Tibial nerve (tissue), 4 donors: Measurements from ENCODE around the gene KIRREL3. TPM values are rescaled to one million over a fixed set of nuclear protein-coding genes. Genes with fewer than 3 reads are reported as not detected.

ENCODE experiments used
- DNase-seq, 2 donors: peaks; one replicate each; pipeline ENCODE4 v3.0.0-alpha.2; 2019; ENCODE audit warnings: low spot score in 2 of 2
- H3K27ac ChIP-seq, 4 donors: fragments of 200-600 bp; sonication (generic) in 3 of 4; one replicate each; pipeline ENCODE4 v1.5.1; 2017 to 2019; ENCODE audit warnings: mild to moderate bottlenecking in 1 of 4
- H3K27me3 ChIP-seq, 2 donors: fragments of 200-600 bp; sonication (generic) in 1 of 2; one replicate each; pipeline versions ENCODE4 v1.5.1 to v1.6.0; 2017 to 2019
- H3K36me3 ChIP-seq, 3 donors: fragments of 200-600 bp; sonication (generic); one replicate each; pipeline ENCODE4 v1.5.1; 2018 to 2019
- H3K4me1 ChIP-seq, 4 donors: fragments of 200-600 bp; sonication (generic) in 3 of 4; one replicate each; pipeline ENCODE4 v1.5.1; 2017 to 2019
- H3K4me3 ChIP-seq, 4 donors: fragments of 200-600 bp; sonication (generic) in 3 of 4; one replicate each; pipeline ENCODE4 v1.5.1; 2017 to 2019; ENCODE audit warnings: mild to moderate bottlenecking in 1 of 4, moderate library complexity in 1 of 4
- H3K9me3 ChIP-seq, 4 donors: fragments of 200-600 bp; sonication (generic) in 3 of 4; one replicate each; pipeline ENCODE4 v1.5.1; 2017 to 2019
- EP300 ChIP-seq, 2 donors: sonication (generic); formaldehyde crosslinking; IDR thresholded peaks; one replicate each; pipeline ENCODE4 v1.6.1; 2017; ENCODE audit warnings: antibody characterized with exemption in 2 of 2, mild to moderate bottlenecking in 1 of 2
- POLR2A ChIP-seq, 2 donors: fragments of 450-650 bp; IDR thresholded peaks; one replicate each; pipeline ENCODE4 v1.6.1; 2017; ENCODE audit warnings: antibody characterized with exemption in 2 of 2, mild to moderate bottlenecking in 2 of 2, moderate library complexity in 2 of 2
- WGBS, 2 donors: methylation state at CpG; one replicate each; pipeline ENCODE4 v1.1.5; 2018; 5-methylcytosine and 5-hydroxymethylcytosine counted together
- total RNA-seq, 4 donors: library from RNA; depleted of rRNA; stranded (reverse); fragments of >200 nt; gene quantifications; one replicate each; pipeline ENCODE4 v1.1.0, GENCODE V29; 2016
- TF ChIP-seq, protein P1 (sequence below), 5 experiments: fragments of 200-600 bp in 3 of 5; fragments of 450-650 bp in 2 of 5; sonication (generic) in 3 of 5; IDR thresholded peaks; one replicate each; pipeline ENCODE4 v1.5.1; 2016 to 2019; ENCODE audit warnings: antibody characterized with exemption in 5 of 5, mild to moderate bottlenecking in 3 of 5, moderate library complexity in 2 of 5

KIRREL3 gene
- total RNA-seq, 4 donors from 2014 or later, result not detected

DNA sequence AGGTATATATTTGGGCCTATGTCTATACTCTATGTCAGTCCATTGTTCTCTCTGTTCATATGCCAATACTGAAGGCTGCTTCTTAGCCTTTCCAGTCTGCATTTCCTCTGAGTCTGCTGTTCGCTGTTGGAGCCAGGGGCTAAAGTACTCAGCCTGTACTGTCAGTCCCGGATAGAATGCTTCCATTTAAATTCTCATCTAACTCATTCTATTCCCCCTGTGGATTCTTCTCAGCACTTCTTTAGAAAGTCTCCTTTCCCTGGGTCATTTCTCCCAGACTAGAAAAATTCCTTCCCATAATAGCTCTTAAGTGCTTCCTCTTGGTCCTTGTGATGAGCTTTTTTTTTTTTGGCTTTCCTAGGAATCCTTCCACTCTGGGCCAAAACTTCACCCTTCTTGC, 293.1 kb downstream of the KIRREL3 start:
- Histone ChIP-seq H3K36me3 (no peaks in the 10 kb centered on the region), H3K27me3 (no peaks in the 10 kb centered on the region), H3K9me3 (no peaks in the 10 kb centered on the region), H3K4me1 (no peaks in the 10 kb centered on the region), H3K27ac (no peak overlapping the region), H3K4me3 (no peak overlapping the region)
- WGBS, 2 donors, result 51 to 56% methylated on average over 2 of the region's 2 CpGs
- DNase-seq, result no peak
- TF ChIP-seq EP300 (IDR thresholded peaks at IDR 0.05), result no peak
- TF ChIP-seq, protein P1, sequence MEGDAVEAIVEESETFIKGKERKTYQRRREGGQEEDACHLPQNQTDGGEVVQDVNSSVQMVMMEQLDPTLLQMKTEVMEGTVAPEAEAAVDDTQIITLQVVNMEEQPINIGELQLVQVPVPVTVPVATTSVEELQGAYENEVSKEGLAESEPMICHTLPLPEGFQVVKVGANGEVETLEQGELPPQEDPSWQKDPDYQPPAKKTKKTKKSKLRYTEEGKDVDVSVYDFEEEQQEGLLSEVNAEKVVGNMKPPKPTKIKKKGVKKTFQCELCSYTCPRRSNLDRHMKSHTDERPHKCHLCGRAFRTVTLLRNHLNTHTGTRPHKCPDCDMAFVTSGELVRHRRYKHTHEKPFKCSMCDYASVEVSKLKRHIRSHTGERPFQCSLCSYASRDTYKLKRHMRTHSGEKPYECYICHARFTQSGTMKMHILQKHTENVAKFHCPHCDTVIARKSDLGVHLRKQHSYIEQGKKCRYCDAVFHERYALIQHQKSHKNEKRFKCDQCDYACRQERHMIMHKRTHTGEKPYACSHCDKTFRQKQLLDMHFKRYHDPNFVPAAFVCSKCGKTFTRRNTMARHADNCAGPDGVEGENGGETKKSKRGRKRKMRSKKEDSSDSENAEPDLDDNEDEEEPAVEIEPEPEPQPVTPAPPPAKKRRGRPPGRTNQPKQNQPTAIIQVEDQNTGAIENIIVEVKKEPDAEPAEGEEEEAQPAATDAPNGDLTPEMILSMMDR (IDR thresholded peaks at IDR 0.05), result no peak

DNA sequence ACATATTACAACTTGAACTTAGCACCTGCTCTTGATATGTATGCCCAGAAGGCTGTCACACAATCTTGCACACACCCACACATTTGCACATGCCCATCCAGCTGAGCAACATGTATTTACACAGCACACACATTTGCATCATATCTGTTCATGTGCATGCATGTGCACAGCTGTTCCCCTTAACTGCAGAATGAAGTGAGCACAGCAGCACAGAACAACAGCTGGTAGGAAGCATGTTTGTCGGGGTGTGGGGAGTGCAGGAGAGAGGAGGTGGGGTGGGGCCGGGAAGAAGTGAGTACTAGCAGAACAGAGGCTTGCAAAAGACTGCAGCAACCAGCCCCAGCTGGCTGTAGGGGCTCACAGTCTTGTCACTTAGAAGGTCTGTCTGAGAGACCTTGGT, 296.5 kb downstream of the KIRREL3 start:
- WGBS, 2 donors, result 53 to 59% methylated on average over 2 of the region's 2 CpGs
- no peaks in the 10 kb centered on the region for H3K9me3 ChIP-seq
- TF ChIP-seq, protein P1 (IDR thresholded peaks at IDR 0.05), result no peak
- TF ChIP-seq POLR2A (IDR thresholded peaks at IDR 0.05) (no peak), EP300 (IDR thresholded peaks at IDR 0.05) (no peak)

DNA sequence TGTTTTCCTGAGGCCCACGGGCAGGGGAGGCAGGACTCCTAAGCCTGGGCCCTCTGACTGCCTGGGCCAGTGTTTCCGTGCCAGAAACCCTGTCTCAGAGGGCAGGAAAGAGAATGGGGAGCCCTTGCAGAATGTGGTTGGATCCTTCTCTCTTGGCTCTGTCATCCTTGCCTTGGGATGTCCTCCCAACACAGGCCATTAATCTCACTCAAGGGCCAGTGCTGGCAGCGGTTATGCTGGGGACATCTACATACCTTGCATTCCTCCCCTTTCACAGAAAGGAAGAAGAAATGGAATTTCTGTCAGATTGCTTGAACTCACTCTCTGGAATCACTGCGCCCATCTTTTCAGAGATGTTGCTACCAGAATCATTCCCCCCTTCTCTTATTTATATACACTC, 296.9 kb downstream of the KIRREL3 start:
- no peak for TF ChIP-seq EP300 (IDR thresholded peaks at IDR 0.05)
- no peak for TF ChIP-seq POLR2A (IDR thresholded peaks at IDR 0.05)
- TF ChIP-seq, protein P1 (IDR thresholded peaks at IDR 0.05), result no peak
- Histone ChIP-seq H3K4me3 (no peak overlapping the region), H3K27ac (no peak overlapping the region), H3K4me1 (no peaks in the 10 kb centered on the region), H3K36me3 (no peaks in the 10 kb centered on the region), H3K9me3 (no peaks in the 10 kb centered on the region), H3K27me3 (no peaks in the 10 kb centered on the region)
- 55 to 57% methylated on average over 4 of the region's 4 CpGs for WGBS, 2 donors
- no peak for DNase-seq

More for the DNA sequence above, 296.5 kb downstream of the KIRREL3 start:
- Histone ChIP-seq H3K27me3 (no peaks in the 10 kb centered on the region), H3K36me3 (no peaks in the 10 kb centered on the region), H3K27ac (no peak overlapping the region), H3K4me1 (no peaks in the 10 kb centered on the region), H3K4me3 (no peak overlapping the region)
- DNase-seq, result no peak

DNA sequence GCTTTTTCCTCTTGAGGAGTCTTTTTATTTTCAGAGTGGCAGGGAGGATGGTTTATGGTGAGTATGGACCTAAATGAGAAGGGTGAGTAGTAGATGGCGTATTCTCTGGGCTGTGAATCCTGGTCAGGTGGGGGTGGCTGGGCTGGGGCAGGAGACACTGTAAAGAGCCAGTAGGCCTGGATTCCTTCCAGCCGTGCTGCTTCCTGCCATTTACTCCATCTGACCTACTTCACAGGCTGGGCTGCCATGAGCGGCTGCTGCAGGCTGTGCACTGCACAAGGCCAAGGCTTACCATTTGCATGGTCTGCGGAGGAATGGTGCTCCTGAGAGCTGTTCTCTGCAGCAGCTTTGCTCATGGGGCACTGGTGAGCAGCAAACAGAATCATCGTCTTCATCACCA, 297.6 kb downstream of the KIRREL3 start:
- no peak for DNase-seq
- Histone ChIP-seq H3K4me3 (no peak overlapping the region), H3K4me1 (no peaks in the 10 kb centered on the region), H3K27ac (no peak overlapping the region), H3K27me3 (no peaks in the 10 kb centered on the region), H3K9me3 (no peaks in the 10 kb centered on the region), H3K36me3 (no peaks in the 10 kb centered on the region)
- no peak for TF ChIP-seq EP300 (IDR thresholded peaks at IDR 0.05)
- WGBS, 2 donors, result 78 to 89% methylated on average over 5 of the region's 5 CpGs

DNA sequence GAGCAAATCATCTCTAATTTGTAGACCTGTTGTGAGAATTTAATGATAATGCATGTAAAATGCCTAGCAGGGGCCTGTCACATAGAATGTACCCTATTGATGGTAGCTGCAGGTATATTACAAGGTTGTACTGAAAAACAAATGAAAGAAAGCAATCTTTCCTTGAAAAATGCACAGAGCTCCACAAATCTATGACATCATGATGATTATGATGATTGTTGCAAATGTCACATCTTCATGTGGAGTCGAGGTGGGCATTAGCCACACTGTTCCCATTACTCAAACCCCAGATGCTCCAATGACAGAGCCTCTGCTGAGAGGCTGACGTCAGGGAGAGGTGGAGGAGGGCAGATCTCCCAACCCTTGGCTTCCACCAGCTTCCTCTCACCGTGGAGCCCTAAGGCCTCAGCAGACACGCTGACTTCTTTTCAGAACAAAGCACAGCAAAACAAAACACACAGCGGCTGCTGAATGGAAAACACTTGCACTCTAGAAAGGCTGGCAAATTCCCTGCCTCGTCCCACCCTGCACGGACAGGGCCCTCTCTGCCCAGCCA, 298.3 kb downstream of the KIRREL3 start:
- H3K4me1 ChIP-seq, result no peaks in the 10 kb centered on the region
- no peaks in the 10 kb centered on the region for H3K9me3 ChIP-seq
- H3K36me3 ChIP-seq, result no peaks in the 10 kb centered on the region
- TF ChIP-seq POLR2A (IDR thresholded peaks at IDR 0.05) (no peak), EP300 (IDR thresholded peaks at IDR 0.05) (no peak)
- TF ChIP-seq, protein P1 (IDR thresholded peaks at IDR 0.05), result no peak
- 59 to 64% methylated on average over 7 of the region's 7 CpGs for WGBS, 2 donors
- H3K4me3 ChIP-seq, result no peak overlapping the region
- DNase-seq, result no peak
- no peak overlapping the region for H3K27ac ChIP-seq
- H3K27me3 ChIP-seq, result no peaks in the 10 kb centered on the region

DNA sequence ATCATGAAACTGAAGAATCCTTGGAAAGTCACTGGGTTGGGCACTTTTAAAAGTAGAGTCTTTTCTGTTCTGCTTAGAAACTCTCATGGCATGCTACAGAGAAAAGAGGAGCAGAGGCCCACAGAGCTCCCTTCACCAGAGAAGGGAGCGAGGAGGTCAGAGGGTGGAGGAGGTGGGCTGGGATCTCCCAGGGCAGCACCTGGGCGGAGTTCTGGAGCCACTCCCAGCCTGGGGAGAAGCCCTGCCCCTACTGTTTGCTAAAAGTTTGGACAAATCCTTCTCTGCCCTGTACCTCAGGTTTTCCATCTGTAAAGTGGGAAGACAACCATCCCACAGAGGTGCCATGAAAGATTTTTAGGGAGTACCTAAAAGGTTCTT, 299.1 kb downstream of the KIRREL3 start:
- Histone ChIP-seq H3K27me3 (no peaks in the 10 kb centered on the region), H3K27ac (peak overlapping the region in 1 of 4 donors; percentile 26), H3K36me3 (no peaks in the 10 kb centered on the region), H3K4me3 (no peak overlapping the region), H3K9me3 (no peaks in the 10 kb centered on the region), H3K4me1 (no peaks in the 10 kb centered on the region)
- no peak for TF ChIP-seq POLR2A (IDR thresholded peaks at IDR 0.05)
- no peak for TF ChIP-seq EP300 (IDR thresholded peaks at IDR 0.05)
- TF ChIP-seq, protein P1 (IDR thresholded peaks at IDR 0.05), result no peak
- WGBS, 2 donors, result 61 to 79% methylated on average over 2 of the region's 2 CpGs
- no peak for DNase-seq
